Stimulated activated CD4-positive, alpha-beta T cell treated with anti-CD3 and anti-CD28 coated beads, Interleukin-4, amount 100 ng/mL, for 24 hours (primary cell): Measurements from ENCODE around the gene YIPF3.
"Not testable (repeated sequence)": the region's sequence is repeated elsewhere in the genome, so short reads cannot be mapped to it uniquely, and the experiment has no call there.

Source experiments
- DNase-seq: peaks from one replicate; pipeline ENCODE4 v3.0.0-alpha.2; 2020

Gene YIPF3

GRCh38 chr6:43509142-43509983 lies 7.4 kb downstream of the YIPF3 start:
- DNase-seq, result no peak

GRCh38 chr6:43508481-43509141 lies 8.1 kb downstream of the YIPF3 start:
- no peak for DNase-seq

GRCh38 chr6:43506667-43507471 lies 9.9 kb downstream of the YIPF3 start:
- DNase-seq, result peak; percentile 84

GRCh38 chr6:43506171-43506570 lies 10.6 kb downstream of the YIPF3 start:
- DNase-seq, result no peak

GRCh38 chr6:43505718-43506117 lies 11.0 kb downstream of the YIPF3 start:
- no peak for DNase-seq

GRCh38 chr6:43504756-43505593 lies 11.8 kb downstream of the YIPF3 start:
- no peak for DNase-seq

GRCh38 chr6:43503443-43503842 lies 13.3 kb downstream of the YIPF3 start:
- no peak for DNase-seq

GRCh38 chr6:43502666-43503065 lies 14.1 kb downstream of the YIPF3 start:
- DNase-seq, result no peak

GRCh38 chr6:43500921-43501320 lies 15.8 kb downstream of the YIPF3 start:
- no peak for DNase-seq

GRCh38 chr6:43499028-43499815 lies 17.5 kb downstream of the YIPF3 start:
- no peak for DNase-seq

- DNase-seq, result not testable (repeated sequence)
Observed at GRCh38 chr6:43498291-43498690, 18.4 kb downstream of the YIPF3 start.

- DNase-seq, result no peak
Observed at GRCh38 chr6:43497689-43498088, 19.0 kb downstream of the YIPF3 start.

- no peak for DNase-seq
Observed at GRCh38 chr6:43497129-43497396, 19.7 kb downstream of the YIPF3 start.

- no peak for DNase-seq
Observed at GRCh38 chr6:43496370-43497128, 20.2 kb downstream of the YIPF3 start.

- no peak for DNase-seq
Observed at GRCh38 chr6:43495409-43495941, 21.3 kb downstream of the YIPF3 start.

GRCh38 chr6:43494766-43495165 lies 22.0 kb downstream of the YIPF3 start:
- no peak for DNase-seq

- no peak for DNase-seq
Observed at GRCh38 chr6:43494321-43494720, 22.4 kb downstream of the YIPF3 start.

- DNase-seq, result no peak
Observed at GRCh38 chr6:43493833-43494232, 22.9 kb downstream of the YIPF3 start.

- DNase-seq, result no peak
Observed at GRCh38 chr6:43493230-43493629, 23.5 kb downstream of the YIPF3 start.

- no peak for DNase-seq
Observed at GRCh38 chr6:43492673-43493072, 24.1 kb downstream of the YIPF3 start.
